GM19468 (cell line): ENCODE data around the gene GBP7.
"Not testable (repeated sequence)": the region's sequence is repeated elsewhere in the genome, so short reads cannot be mapped to it uniquely, and the experiment has no call there.

Source experiments
- ATAC-seq: cut with Tn5 transposase; IDR thresholded peaks from one replicate; pipeline ENCODE4 v1.9.1; 2021; ENCODE audit warnings: mild to moderate bottlenecking, moderate library complexity, moderate number of reproducible peaks; ENCODE audit not compliant: unreplicated experiment; ENCODE audit errors: extremely low read depth

The GBP7 gene

GRCh38 chr1:89175601-89176256, at the start of gene GBP7:
Gene GBP7, minus strand, starts transcription at chr1:89176003. Its CDS starts 4,068 bp downstream, at chr1:89171935.
- no peak for ATAC-seq

- no peak for ATAC-seq
Observed at GRCh38 chr1:89221341-89221740, 45.5 kb upstream of the GBP7 start.

- ATAC-seq: not testable (repeated sequence)
Observed at GRCh38 chr1:89219851-89220250, 44.0 kb upstream of the GBP7 start.

GRCh38 chr1:89218941-89219340, 43.1 kb upstream of the GBP7 start:
- not testable (repeated sequence) for ATAC-seq

GRCh38 chr1:89213347-89213746, 37.5 kb upstream of the GBP7 start:
- ATAC-seq: no peak

- no peak for ATAC-seq
Observed at GRCh38 chr1:89211035-89211634, 35.3 kb upstream of the GBP7 start.

GRCh38 chr1:89206373-89206772, 30.6 kb upstream of the GBP7 start:
- ATAC-seq: no peak

- ATAC-seq: no peak
Observed at GRCh38 chr1:89203166-89203565, 27.4 kb upstream of the GBP7 start.

GRCh38 chr1:89201106-89201794, 25.4 kb upstream of the GBP7 start:
- ATAC-seq: peak; percentile 54

GRCh38 chr1:89200663-89201062, 24.9 kb upstream of the GBP7 start:
- no peak for ATAC-seq

GRCh38 chr1:89199525-89200031, 23.8 kb upstream of the GBP7 start:
- no peak for ATAC-seq

- ATAC-seq: peak; percentile 20
Observed at GRCh38 chr1:89198491-89199072, 22.8 kb upstream of the GBP7 start, which contains the start of gene GBP4. Gene GBP4, minus strand, starts transcription at chr1:89198942. Its CDS starts 108 bp downstream, at chr1:89198834.

GRCh38 chr1:89198081-89198480, 22.3 kb upstream of the GBP7 start:
- ATAC-seq: no peak

GRCh38 chr1:89195476-89195875, 19.7 kb upstream of the GBP7 start:
- no peak for ATAC-seq

- ATAC-seq: no peak
Observed at GRCh38 chr1:89191314-89191713, 15.5 kb upstream of the GBP7 start.

GRCh38 chr1:89190017-89190416, 14.2 kb upstream of the GBP7 start:
- no peak for ATAC-seq

- ATAC-seq: no peak
Observed at GRCh38 chr1:89179343-89179742, 3.5 kb upstream of the GBP7 start.

- no peak for ATAC-seq
Observed at GRCh38 chr1:89176971-89177370, 1.2 kb upstream of the GBP7 start.

GRCh38 chr1:89174491-89174890, 1.3 kb downstream of the GBP7 start:
- no peak for ATAC-seq

GRCh38 chr1:89172468-89173143, 3.2 kb downstream of the GBP7 start:
- no peak for ATAC-seq
